ENCODE measurements around the gene PSMB7.

Gene PSMB7

GRCh38 chr9:124415102-124415851 lies at the start of gene PSMB7:
PSMB7 (minus strand) TSS chr9:124415442; CDS start chr9:124415425, 17 bp downstream.
- DNase-seq = peak; percentile 96

GRCh38 chr9:124462739-124463138 lies 47.5 kb upstream of the PSMB7 start:
- no peak for DNase-seq

GRCh38 chr9:124458441-124458840 lies 43.2 kb upstream of the PSMB7 start:
- no peak for DNase-seq

GRCh38 chr9:124457887-124458431 lies 42.7 kb upstream of the PSMB7 start:
- DNase-seq = no peak

DNA sequence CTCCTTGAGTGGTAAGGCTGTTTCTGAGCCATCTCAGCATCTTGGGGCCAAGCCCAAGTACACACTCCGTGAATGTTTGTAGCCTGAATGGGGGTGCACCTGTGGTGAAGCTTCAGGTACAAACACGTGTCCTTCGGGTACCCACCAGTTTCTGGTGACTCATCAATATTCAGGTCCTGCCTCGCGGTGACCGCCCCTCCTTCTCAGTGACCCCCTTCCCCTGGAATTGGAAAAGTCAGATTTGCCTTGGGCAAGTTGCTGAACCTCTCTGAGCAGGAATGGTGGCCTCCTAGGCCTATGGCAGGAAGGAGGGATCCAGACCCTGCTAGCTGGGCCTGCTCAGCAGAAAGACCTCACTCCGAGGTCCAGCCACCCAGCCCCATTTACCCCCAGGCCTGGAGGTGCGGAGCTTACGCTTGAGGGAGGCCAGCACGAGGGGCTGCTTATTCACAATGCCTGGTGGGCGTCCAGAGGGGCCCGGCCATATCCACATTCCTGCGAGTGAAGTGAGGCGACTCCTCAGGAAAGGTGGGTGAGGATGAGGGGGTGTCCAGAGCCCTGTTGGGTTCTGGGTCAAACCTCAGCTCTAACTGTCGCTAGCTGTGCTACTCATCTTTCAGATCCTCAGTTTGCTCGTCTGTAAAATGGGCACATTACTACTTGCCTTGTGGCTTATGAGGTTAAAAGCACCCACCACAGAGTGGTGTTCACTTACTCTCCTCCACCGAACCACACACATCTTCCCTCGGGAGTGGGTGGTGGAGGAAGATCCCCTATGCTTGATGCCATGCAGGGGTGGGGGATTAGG lies 42.0 kb upstream of the PSMB7 start:
- DNase-seq = no peak

GRCh38 chr9:124456341-124457078 lies 41.3 kb upstream of the PSMB7 start:
- no peak for DNase-seq

- DNase-seq = no peak
These were observed 40.6 kb upstream of the PSMB7 start for GRCh38 chr9:124455820-124456219.

DNA sequence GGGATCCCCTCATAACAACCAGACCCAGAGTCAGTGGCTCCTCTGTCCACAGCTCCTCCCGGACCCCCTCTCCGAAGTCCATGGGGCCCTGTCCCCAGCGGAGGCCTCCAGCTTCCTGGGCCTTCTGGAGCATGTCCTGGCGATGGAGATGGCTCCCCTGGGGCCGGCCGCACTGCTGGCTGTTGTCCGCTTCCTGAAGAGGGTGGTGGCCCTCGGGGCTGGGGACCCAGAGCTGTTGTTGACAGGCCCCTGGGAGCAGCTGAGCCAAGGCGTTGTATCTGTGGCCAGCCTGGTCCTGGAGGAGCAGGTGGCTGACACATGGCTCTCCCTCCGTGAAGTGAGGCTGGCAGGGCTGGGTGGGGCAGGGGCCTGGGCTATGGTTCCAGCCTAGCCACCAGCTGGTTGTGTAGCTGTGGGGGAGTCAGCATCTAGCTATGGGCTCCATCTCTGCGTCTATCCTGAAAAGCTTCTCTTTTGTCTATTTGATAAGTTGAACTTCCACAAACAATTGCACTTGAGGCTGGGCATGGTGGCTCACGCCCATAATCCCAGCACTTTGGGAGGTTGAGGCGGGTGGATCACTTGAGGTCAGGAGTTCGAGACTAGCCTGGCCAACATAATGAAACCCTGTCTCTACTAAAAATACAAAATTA lies 39.7 kb upstream of the PSMB7 start:
- no peak for DNase-seq

DNA sequence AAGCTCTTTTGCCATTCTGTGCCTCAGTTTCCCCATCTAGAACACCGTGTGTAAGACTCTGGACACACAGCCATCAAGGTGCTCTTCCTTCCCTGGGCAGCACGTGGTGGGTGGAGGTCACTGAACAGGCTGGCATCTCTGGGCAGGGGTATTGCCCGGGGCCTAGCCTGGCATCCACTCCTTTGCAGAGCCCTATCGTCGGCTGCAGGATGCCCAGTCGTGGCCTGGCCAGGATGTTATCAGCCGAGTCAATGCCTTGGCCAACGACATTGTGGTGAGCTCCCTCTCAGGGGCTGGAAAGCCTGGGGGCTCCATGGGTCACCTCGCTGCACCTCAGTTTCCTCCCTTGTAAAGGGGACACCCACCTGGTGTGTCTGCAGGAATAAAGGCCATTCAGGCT lies 39.1 kb upstream of the PSMB7 start:
- DNase-seq = no peak

DNA sequence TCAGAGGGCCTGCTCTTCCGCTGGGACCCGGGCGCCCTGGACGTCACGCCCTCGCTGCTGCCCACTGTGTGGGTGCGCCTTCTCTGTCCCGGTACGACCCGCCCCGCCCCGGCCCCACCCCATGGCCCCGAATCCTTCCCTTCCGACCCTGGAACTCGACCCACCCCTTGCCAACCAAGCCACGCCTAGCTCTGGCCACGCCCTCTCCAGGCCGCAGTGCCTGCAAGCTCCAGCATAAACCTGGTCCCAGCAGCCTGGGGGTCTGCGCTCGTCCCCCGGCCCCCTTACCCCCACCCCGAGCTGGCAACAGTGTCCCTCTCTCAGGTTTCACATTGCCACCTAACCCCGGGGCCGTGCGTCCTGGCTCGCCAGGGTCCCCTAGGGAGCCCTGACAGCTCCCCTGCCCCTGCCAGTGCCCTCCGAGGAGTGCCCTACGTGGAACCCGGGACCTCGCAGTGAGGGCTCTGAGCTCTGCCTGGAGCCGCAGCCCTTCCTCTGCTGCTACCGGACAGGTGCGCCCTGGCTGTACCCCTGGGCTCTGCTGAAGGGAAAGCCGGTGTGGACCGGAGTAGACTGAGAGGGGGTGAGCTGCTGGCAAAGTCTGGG lies 38.4 kb upstream of the PSMB7 start:
- DNase-seq = no peak

GRCh38 chr9:124452841-124453585 lies 37.8 kb upstream of the PSMB7 start:
- no peak for DNase-seq

GRCh38 chr9:124452326-124452725 lies 37.1 kb upstream of the PSMB7 start:
- no peak for DNase-seq

- DNase-seq = no peak
These were observed 35.9 kb upstream of the PSMB7 start for GRCh38 chr9:124450931-124451661.

GRCh38 chr9:124450241-124450924 lies 35.1 kb upstream of the PSMB7 start, which contains the start of gene ADGRD2:
ADGRD2 (plus strand) TSS chr9:124450451; CDS start chr9:124451667, 1,216 bp downstream.
- DNase-seq = peak; percentile 62

- DNase-seq = no peak
These were observed 34.3 kb upstream of the PSMB7 start for GRCh38 chr9:124449381-124450151.

DNA sequence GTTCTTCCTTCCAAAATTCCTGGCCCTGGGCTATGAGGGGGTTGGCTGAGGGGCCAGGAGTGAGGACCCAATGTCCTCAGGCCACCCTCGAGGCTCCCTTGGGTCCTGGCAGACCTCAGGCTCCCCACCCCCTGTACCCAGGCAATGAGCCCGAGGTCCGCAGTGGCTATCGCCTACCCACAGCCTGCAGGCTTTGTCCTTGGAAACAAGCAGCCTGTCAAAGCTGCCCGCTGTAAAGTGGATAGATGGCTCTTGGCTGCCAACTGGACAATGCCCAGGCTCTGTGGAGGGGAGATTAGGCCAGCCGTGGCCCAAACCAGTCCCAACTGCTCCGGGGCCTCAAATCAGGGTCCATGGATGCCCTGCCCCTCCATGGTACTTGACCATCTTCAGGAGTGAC lies 32.8 kb upstream of the PSMB7 start:
- no peak for DNase-seq

- no peak for DNase-seq
These were observed 32.0 kb upstream of the PSMB7 start for GRCh38 chr9:124447297-124447661.

DNA sequence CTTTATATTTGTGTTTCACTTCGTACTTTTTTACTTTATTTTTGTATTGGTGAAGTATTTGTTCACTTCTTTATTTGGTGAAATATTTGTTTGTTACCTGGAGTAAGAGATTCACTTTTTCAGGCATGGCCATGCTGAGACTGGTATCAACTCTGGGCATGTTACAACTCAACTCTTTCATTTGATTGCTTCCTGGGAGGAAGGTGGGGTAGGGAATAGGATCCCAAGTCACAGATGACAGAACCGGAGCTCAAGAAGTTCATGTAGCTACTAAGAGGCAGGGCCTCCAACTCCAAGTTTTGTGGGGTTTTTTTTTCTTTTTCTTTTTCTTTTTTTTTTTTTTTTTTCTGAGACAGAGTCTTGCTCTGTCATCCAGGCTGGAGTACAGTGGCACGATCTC lies 28.9 kb upstream of the PSMB7 start:
- DNase-seq = no peak

GRCh38 chr9:124443625-124444024 lies 28.4 kb upstream of the PSMB7 start:
- no peak for DNase-seq

Measured in left hindlimb (tissue), 1 donor.